ENCODE results near the gene SMTNL2. TPM values are rescaled to one million over a fixed set of nuclear protein-coding genes. Genes with fewer than 3 reads are reported as not detected.

SMTNL2 gene
- total and polyA plus RNA-seq, 9 of the 15 experiments (the other 6 are each of a cell fraction or from before 2014, with no cell fraction given): not detected

- H3K4me3 ChIP-seq: no peak overlapping the region
- no TSS peak for BruUV-seq (replicated peaks)
- peaks cover 3 to 42% of the 10 kb centered on the region in 2 experiments; a peak in 4 of 5 replicates for H3K4me1 ChIP-seq (replicated peaks in 1 of 2; ENCODE audit: control insufficient read depth in 2 of 2, insufficient read depth in 2 of 2, low read length in 2 of 2)
- no peak for FAIRE-seq
- no peak overlapping the region for H3K27ac ChIP-seq (ENCODE audit: extremely low read depth, low read depth, low read length)
- no peak overlapping the region for H3K4me2 ChIP-seq (ENCODE audit: insufficient read depth, low read length)
- peaks cover 77% of the 10 kb centered on the region; the same call in 2 of the 3 replicates for H3K36me3 ChIP-seq (ENCODE audit: control insufficient read depth, insufficient read depth, low read length)
- in situ Hi-C loops (cut with MboI) (no loop called here), intact Hi-C loops (cut with micrococcal nuclease) (no loop called here)
- no peaks in the 10 kb centered on the region for H3K9me3 ChIP-seq (replicated peaks; ENCODE audit: control insufficient read depth, insufficient read depth, low read depth, low read length)
- no peak for ATAC-seq
- ChIA-PET CTCF (ENCODE audit: low intra/inter-chr PET ratio) (no interaction called here), POLR2A (no interaction called here)
- no peak overlapping the region for H2AFZ ChIP-seq (ENCODE audit: low read depth, low read length)
- 77% methylated on average over 2 of the region's 8 CpGs for WGBS (ENCODE audit: insufficient coverage, low coverage, missing lambda C conversion rate)
- no peaks in the 10 kb centered on the region for H3K27me3 ChIP-seq (ENCODE audit: control insufficient read depth in 2 of 2, insufficient read depth in 2 of 2, low read length in 2 of 2)
- no peaks in the 10 kb centered on the region for H4K20me1 ChIP-seq (replicated peaks; ENCODE audit: control insufficient read depth, insufficient read depth, low read length)
- peaks cover 38% of the 10 kb centered on the region for H3K79me2 ChIP-seq (ENCODE audit: control insufficient read depth, insufficient read depth, low read length)
- no peaks in the 10 kb centered on the region for H3K9me1 ChIP-seq (ENCODE audit: control insufficient read depth, insufficient read depth, low read length)
- no peak for DNase-seq (ENCODE audit: extremely low read depth in 1 of 4, low spot score in 3 of 4)
- no peak overlapping the region for H3K9ac ChIP-seq (ENCODE audit: insufficient read depth in 1 of 2, low read depth in 2 of 2, low read length in 2 of 2)
- TF ChIP-seq SNIP1 (IDR thresholded peaks at IDR 0.05; ENCODE audit: low read depth): no peak
- TF ChIP-seq ZNF253 (CRISPR knock-in tag; conservative IDR thresholded peaks at IDR 0.05): no peak
- no peak for TF ChIP-seq RB1 (IDR thresholded peaks at IDR 0.05; ENCODE audit: low read depth)
- no peak for TF ChIP-seq WHSC1 (IDR thresholded peaks at IDR 0.05; ENCODE audit: low read length)
- no peak for TF ChIP-seq FOXJ2 (tag; IDR thresholded peaks at IDR 0.05)
- no peak for TF ChIP-seq SMARCA4 (IDR thresholded peaks at IDR 0.05)
- TF ChIP-seq ZNF407 (IDR thresholded peaks at IDR 0.05; ENCODE audit: low read depth): no peak
- no peak for TF ChIP-seq NCOA1 (IDR thresholded peaks at IDR 0.05; ENCODE audit: low read depth)
- TF ChIP-seq ETS2 (tag; IDR thresholded peaks at IDR 0.05; ENCODE audit: borderline replicate concordance, poor library complexity, severe bottlenecking): no peak
Observed at GRCh38 chr17:4551141-4551540, 33.2 kb upstream of the SMTNL2 start.
